B cell (primary cell): ENCODE data around the gene KIAA1614.

Experiments
- CTCF ChIP-seq: fragments of 200-600 bp; IDR thresholded peaks from one replicate; pipeline ENCODE4 v1.8.0; 2022; ENCODE audit warnings: antibody characterized with exemption, mild to moderate bottlenecking
- EZH2 ChIP-seq: IDR thresholded peaks from 2 replicates; pipeline ENCODE4 v1.6.1; 2012; ENCODE audit warnings: borderline replicate concordance, low read depth, mild to moderate bottlenecking, moderate library complexity, low read length; ENCODE audit not compliant: insufficient read depth, poor library complexity, severe bottlenecking

GRCh38 chr1:180962178-180962577, 49.5 kb downstream of the KIAA1614 start:
- TF ChIP-seq CTCF (no peak), EZH2 (no peak)
